Esophagus muscularis mucosa (tissue), 3 donors: ENCODE results near the gene GPR61.

Experiments used
- POLR2AphosphoS5 ChIP-seq, 2 donors: sonication (generic); formaldehyde crosslinking; IDR thresholded peaks; one replicate each; pipeline ENCODE4 v1.6.1; 2017; ENCODE audit warnings: antibody characterized with exemption in 2 of 2
- TF ChIP-seq, protein P1 (sequence below), 3 experiments: fragments of 200-600 bp in 2 of 3; fragments of 450-650 bp in 1 of 3; sonication (generic) in 2 of 3; IDR thresholded peaks; one replicate each; pipeline ENCODE4 v1.5.1; 2017 to 2019; ENCODE audit warnings: antibody characterized with exemption in 3 of 3, mild to moderate bottlenecking in 2 of 3, moderate library complexity in 1 of 3

DNA sequence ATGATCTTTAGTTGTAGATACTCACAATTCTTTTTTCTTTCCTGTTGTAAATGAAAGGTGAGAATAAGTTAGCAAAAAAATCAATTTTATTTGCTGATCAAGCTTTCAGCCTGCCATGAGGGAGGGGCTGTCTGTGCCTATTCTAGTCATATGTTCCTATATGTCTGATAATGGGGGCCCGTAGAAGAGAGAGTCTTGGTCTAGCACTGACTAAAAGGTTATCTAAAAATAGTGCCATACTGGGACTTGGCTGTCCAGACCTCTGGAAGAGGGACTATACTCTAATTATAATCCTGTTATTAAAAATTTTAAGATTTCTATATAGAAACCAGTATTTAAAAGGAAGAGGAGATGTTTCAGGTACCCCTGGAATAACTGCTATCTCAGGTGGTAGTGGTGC, 27.3 kb downstream of the GPR61 start:
- TF ChIP-seq POLR2AphosphoS5 (IDR thresholded peaks at IDR 0.05) = no peak
- TF ChIP-seq, protein P1, sequence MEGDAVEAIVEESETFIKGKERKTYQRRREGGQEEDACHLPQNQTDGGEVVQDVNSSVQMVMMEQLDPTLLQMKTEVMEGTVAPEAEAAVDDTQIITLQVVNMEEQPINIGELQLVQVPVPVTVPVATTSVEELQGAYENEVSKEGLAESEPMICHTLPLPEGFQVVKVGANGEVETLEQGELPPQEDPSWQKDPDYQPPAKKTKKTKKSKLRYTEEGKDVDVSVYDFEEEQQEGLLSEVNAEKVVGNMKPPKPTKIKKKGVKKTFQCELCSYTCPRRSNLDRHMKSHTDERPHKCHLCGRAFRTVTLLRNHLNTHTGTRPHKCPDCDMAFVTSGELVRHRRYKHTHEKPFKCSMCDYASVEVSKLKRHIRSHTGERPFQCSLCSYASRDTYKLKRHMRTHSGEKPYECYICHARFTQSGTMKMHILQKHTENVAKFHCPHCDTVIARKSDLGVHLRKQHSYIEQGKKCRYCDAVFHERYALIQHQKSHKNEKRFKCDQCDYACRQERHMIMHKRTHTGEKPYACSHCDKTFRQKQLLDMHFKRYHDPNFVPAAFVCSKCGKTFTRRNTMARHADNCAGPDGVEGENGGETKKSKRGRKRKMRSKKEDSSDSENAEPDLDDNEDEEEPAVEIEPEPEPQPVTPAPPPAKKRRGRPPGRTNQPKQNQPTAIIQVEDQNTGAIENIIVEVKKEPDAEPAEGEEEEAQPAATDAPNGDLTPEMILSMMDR (IDR thresholded peaks at IDR 0.05) = no peak
